ENCODE data around the gene MISP3.

MISP3 gene

DNA sequence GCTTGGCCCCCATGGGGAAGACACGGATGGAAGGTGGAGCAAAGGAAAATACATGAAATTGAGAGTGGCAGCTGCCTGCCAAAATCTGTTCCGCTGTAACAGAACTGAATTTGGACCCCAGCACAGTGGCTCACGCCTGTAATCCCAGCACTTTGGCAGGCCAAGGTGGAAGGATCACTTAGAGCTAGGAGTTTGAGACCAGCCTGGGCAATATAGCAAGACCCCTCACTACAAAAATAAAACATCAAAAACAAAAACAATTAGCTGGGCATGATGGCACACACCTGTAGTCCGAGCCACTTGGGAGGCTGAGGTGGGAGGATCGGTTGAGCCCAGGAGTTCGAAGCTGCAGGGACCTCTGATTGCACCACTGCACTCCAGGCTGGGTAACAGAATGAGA lies 20.1 kb upstream of the MISP3 start:
- H3K27ac ChIP-seq (ENCODE audit: low read depth, low read length, poor library complexity, severe bottlenecking): no peak overlapping the region
- no peak for TF ChIP-seq EZH2 (IDR thresholded peaks at IDR 0.05; ENCODE audit: borderline replicate concordance, low read length)
- no peak for TF ChIP-seq CTCF (IDR thresholded peaks at IDR 0.05; ENCODE audit: low read length)
- no peaks in the 10 kb centered on the region for H3K79me2 ChIP-seq (ENCODE audit: insufficient read depth, low read length)
- no peaks in the 10 kb centered on the region for H3K9me2 ChIP-seq (ENCODE audit: low read depth, low read length)
- no peaks in the 10 kb centered on the region for H3F3A ChIP-seq (ENCODE audit: insufficient read depth, low read length)
- 0 out of 2 replicates have a peak, but pooled peaks cover 3% of the 10 kb centered on the region for H3K9me3 ChIP-seq (ENCODE audit: low read length)
- no peaks in the 10 kb centered on the region for H4K20me1 ChIP-seq (ENCODE audit: insufficient read depth, low read length)
- no peak overlapping the region for H3K9ac ChIP-seq (ENCODE audit: low read length)
- H3K4me3 ChIP-seq (ENCODE audit: low read depth, low read length, poor library complexity, severe bottlenecking): no peak overlapping the region
- H2AFZ ChIP-seq (ENCODE audit: low read length): no peak overlapping the region
- H3K27me3 ChIP-seq (ENCODE audit: insufficient read depth, low read length): no peaks in the 10 kb centered on the region
- H3K36me3 ChIP-seq (ENCODE audit: insufficient read depth, low read length): no peaks in the 10 kb centered on the region
- no peaks in the 10 kb centered on the region for H3K4me1 ChIP-seq (ENCODE audit: insufficient read depth, low read length, severe bottlenecking)
- H3K4me2 ChIP-seq (ENCODE audit: low read length): no peak overlapping the region

GRCh38 chr19:14053032-14053431 lies 19.6 kb upstream of the MISP3 start:
- no peaks in the 10 kb centered on the region for H3K79me2 ChIP-seq (ENCODE audit: insufficient read depth, low read length)
- TF ChIP-seq CTCF (IDR thresholded peaks at IDR 0.05; ENCODE audit: low read length) (no peak), EZH2 (IDR thresholded peaks at IDR 0.05; ENCODE audit: borderline replicate concordance, low read length) (no peak)
- no peak overlapping the region for H2AFZ ChIP-seq (ENCODE audit: low read length)
- no peaks in the 10 kb centered on the region for H3K36me3 ChIP-seq (ENCODE audit: insufficient read depth, low read length)
- H3K4me3 ChIP-seq (ENCODE audit: low read depth, low read length, poor library complexity, severe bottlenecking): no peak overlapping the region
- H3K9ac ChIP-seq (ENCODE audit: low read length): no peak overlapping the region
- peaks cover 1% of the 10 kb centered on the region; the same call in 1 of the 2 replicates for H3K27me3 ChIP-seq (ENCODE audit: insufficient read depth, low read length)
- H3K4me2 ChIP-seq (ENCODE audit: low read length): no peak overlapping the region
- no peaks in the 10 kb centered on the region for H4K20me1 ChIP-seq (ENCODE audit: insufficient read depth, low read length)
- 0 out of 2 replicates have a peak, but pooled peaks cover 3% of the 10 kb centered on the region for H3K9me3 ChIP-seq (ENCODE audit: low read length)
- no peaks in the 10 kb centered on the region for H3F3A ChIP-seq (ENCODE audit: insufficient read depth, low read length)
- no peaks in the 10 kb centered on the region for H3K9me2 ChIP-seq (ENCODE audit: low read depth, low read length)
- H3K27ac ChIP-seq (ENCODE audit: low read depth, low read length, poor library complexity, severe bottlenecking): no peak overlapping the region
- H3K4me1 ChIP-seq (ENCODE audit: insufficient read depth, low read length, severe bottlenecking): no peaks in the 10 kb centered on the region

DNA sequence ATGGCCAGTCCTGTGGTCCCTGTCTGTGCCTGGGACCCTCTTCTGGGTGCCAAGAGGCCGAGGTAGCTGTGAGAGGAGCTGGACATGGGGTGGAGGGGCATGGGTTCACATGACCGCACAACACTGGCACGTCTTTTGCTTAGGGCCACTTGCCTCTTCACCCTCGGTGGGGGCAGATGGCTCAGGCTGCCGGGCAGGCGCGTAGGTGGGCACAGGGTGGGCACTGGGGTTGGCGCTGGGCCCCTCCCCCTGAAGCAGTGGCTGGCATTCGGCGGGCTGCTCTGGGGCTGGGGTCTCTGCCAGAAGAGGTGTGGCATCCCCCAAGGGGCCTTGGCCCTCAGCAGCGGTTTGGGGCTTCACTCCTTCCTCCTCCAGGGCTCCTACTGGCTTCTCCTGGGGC lies 19.1 kb upstream of the MISP3 start:
- TF ChIP-seq EZH2 (IDR thresholded peaks at IDR 0.05; ENCODE audit: borderline replicate concordance, low read length) (no peak), CTCF (IDR thresholded peaks at IDR 0.05; ENCODE audit: low read length) (no peak)
- H2AFZ ChIP-seq (ENCODE audit: low read length): no peak overlapping the region
- 0 out of 2 replicates have a peak, but pooled peaks cover under 1% of the 10 kb centered on the region for H3K9me3 ChIP-seq (ENCODE audit: low read length)
- no peaks in the 10 kb centered on the region for H3F3A ChIP-seq (ENCODE audit: insufficient read depth, low read length)
- no peaks in the 10 kb centered on the region for H3K9me2 ChIP-seq (ENCODE audit: low read depth, low read length)
- H3K79me2 ChIP-seq (ENCODE audit: insufficient read depth, low read length): no peaks in the 10 kb centered on the region
- H3K4me3 ChIP-seq (ENCODE audit: low read depth, low read length, poor library complexity, severe bottlenecking): no peak overlapping the region
- no peaks in the 10 kb centered on the region for H3K36me3 ChIP-seq (ENCODE audit: insufficient read depth, low read length)
- no peak overlapping the region for H3K4me2 ChIP-seq (ENCODE audit: low read length)
- H3K9ac ChIP-seq (ENCODE audit: low read length): no peak overlapping the region
- no peaks in the 10 kb centered on the region for H4K20me1 ChIP-seq (ENCODE audit: insufficient read depth, low read length)
- no peak overlapping the region for H3K27ac ChIP-seq (ENCODE audit: low read depth, low read length, poor library complexity, severe bottlenecking)
- H3K27me3 ChIP-seq (ENCODE audit: insufficient read depth, low read length): peaks cover 5% of the 10 kb centered on the region; the same call in 1 of the 2 replicates
- H3K4me1 ChIP-seq (ENCODE audit: insufficient read depth, low read length, severe bottlenecking): no peaks in the 10 kb centered on the region

All from OCI-LY1 (cell line).